ENCODE data around the gene SIGMAR1.

- TF ChIP-seq CTCF (IDR thresholded peaks at IDR 0.05; ENCODE audit: poor library complexity) = no peak
- no peak for TF ChIP-seq EZH2 (IDR thresholded peaks at IDR 0.05; ENCODE audit: borderline replicate concordance)
These were observed 50.3 kb downstream of the SIGMAR1 start for GRCh38 chr9:34587271-34587670.
